ENCODE measurements around the gene LRMDA.

DNA sequence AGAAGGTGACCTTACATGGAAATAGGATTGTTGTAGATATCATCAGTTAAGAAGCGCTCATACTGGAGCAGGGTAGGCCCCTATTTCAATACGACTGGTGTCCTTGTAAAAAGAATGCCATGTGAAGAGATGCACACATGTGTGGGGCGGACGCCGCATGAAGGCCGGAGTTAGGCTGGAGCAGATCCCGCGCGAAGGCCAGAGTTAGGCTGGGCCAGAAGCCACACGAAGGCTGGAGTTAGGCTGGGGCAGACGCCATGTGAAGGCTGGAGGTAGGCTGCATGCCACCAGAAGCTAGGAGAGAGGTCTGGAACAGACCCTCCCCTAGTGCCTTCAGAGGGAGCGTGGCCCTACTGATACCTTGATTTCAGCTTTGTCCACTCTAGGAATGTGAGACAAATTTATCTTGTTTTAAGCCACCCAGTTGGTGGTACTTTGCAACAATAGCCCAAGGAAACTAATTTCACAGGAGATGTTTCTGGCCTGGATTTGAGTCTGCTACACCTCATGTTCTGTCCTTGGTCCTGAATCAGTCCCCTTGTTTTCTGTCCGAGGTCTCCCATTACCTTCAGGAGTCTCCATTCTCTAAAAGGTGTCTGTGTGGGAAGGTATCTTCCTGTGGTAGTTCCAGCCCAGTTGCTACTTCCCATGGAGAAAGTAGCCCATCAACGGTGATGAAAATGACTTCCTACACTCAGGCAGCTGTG lies 585.8 kb downstream of the LRMDA start:
- TF ChIP-seq CTCF (conservative IDR thresholded peaks at IDR 0.05; ENCODE audit: low read length) (no peak), EZH2phosphoT487 (IDR thresholded peaks at IDR 0.05; ENCODE audit: borderline replicate concordance, low read depth, low read length) (no peak)

Measured in OCI-LY7 (cell line).